GM19324 (cell line): ENCODE measurements around the gene BAD.

Source experiments
- ATAC-seq: cut with Tn5 transposase; IDR thresholded peaks from one replicate; pipeline ENCODE4 v1.9.1; 2021; ENCODE audit warnings: mild to moderate bottlenecking, moderate library complexity; ENCODE audit not compliant: unreplicated experiment, low FRiP score

Gene BAD

GRCh38 chr11:64246871-64247728 lies 37.4 kb downstream of the BAD start, which contains the start of gene PPP1R14B:
TSS of gene PPP1R14B (minus strand) at chr11:64246943. CDS start at chr11:64246673, 270 bp downstream.
- peak; percentile 37 for ATAC-seq

- ATAC-seq, result peak; percentile 16
Observed at GRCh38 chr11:64246621-64246870, 37.9 kb downstream of the BAD start.

GRCh38 chr11:64245797-64246620 lies 38.5 kb downstream of the BAD start:
- ATAC-seq, result no peak

GRCh38 chr11:64245401-64245796 lies 39.1 kb downstream of the BAD start:
- no peak for ATAC-seq

GRCh38 chr11:64244966-64245365 lies 39.5 kb downstream of the BAD start:
- no peak for ATAC-seq

- no peak for ATAC-seq
Observed at GRCh38 chr11:64244107-64244506, 40.4 kb downstream of the BAD start.

- ATAC-seq, result no peak
Observed at GRCh38 chr11:64243236-64243854, 41.1 kb downstream of the BAD start.

- peak; percentile 6 for ATAC-seq
Observed at GRCh38 chr11:64241491-64242374, 42.7 kb downstream of the BAD start.

GRCh38 chr11:64241241-64241490 lies 43.3 kb downstream of the BAD start:
- ATAC-seq, result peak; percentile 71

GRCh38 chr11:64240435-64241240 lies 43.8 kb downstream of the BAD start, which contains the start of gene FKBP2:
TSS of gene FKBP2 (plus strand) at chr11:64241095. CDS start at chr11:64242388, 1,293 bp downstream.
- ATAC-seq, result peak; percentile 74

- no peak for ATAC-seq
Observed at GRCh38 chr11:64239662-64240434, 44.6 kb downstream of the BAD start.

GRCh38 chr11:64238999-64239398 lies 45.5 kb downstream of the BAD start:
- no peak for ATAC-seq

GRCh38 chr11:64238076-64238475 lies 46.4 kb downstream of the BAD start:
- no peak for ATAC-seq

- no peak for ATAC-seq
Observed at GRCh38 chr11:64237484-64237951, 46.9 kb downstream of the BAD start.

GRCh38 chr11:64235437-64236161 lies 48.9 kb downstream of the BAD start:
- ATAC-seq, result no peak

- ATAC-seq, result peak; percentile 22
Observed at GRCh38 chr11:64234647-64235379, 49.7 kb downstream of the BAD start.

GRCh38 chr11:64233913-64234586 lies 50.4 kb downstream of the BAD start, which contains the start of gene VEGFB:
TSS of gene VEGFB (plus strand) at chr11:64234584. CDS start at chr11:64234834, 250 bp downstream.
- peak; percentile 27 for ATAC-seq
